Stomach smooth muscle (tissue), 2 donors: ENCODE measurements around the gene ASTL.
"Not testable (repeated sequence)": the region's sequence is repeated elsewhere in the genome, so short reads cannot be mapped to it uniquely, and the experiment has no call there.

Experiments
- H3K27ac ChIP-seq: one replicate; pipeline ENCODE4 v1.7.0; 2013; ENCODE audit warnings: mild to moderate bottlenecking, low read length, inconsistent platforms
- H3K27me3 ChIP-seq, 2 donors: one replicate each; pipeline ENCODE4 v1.7.0; 2013; ENCODE audit warnings: low read length in 2 of 2; ENCODE audit not compliant: insufficient read depth in 2 of 2, control insufficient read depth in 1 of 2
- H3K36me3 ChIP-seq, 2 donors: one replicate each; pipeline ENCODE4 v1.7.0; 2013; ENCODE audit warnings: low read length in 2 of 2; ENCODE audit not compliant: control insufficient read depth in 2 of 2, insufficient read depth in 2 of 2
- H3K4me1 ChIP-seq: one replicate; pipeline ENCODE4 v1.7.0; 2013; ENCODE audit warnings: low read length; ENCODE audit not compliant: control insufficient read depth, insufficient read depth
- H3K4me3 ChIP-seq, 2 donors: one replicate each; pipeline ENCODE4 v1.7.0; 2013; ENCODE audit warnings: low read length in 2 of 2
- H3K9ac ChIP-seq, 2 donors: one replicate each; pipeline ENCODE4 v1.7.0; 2013; ENCODE audit warnings: low read length in 2 of 2, mild to moderate bottlenecking in 1 of 2
- H3K9me3 ChIP-seq, 2 donors: one replicate each; pipeline ENCODE4 v1.7.0; 2013; ENCODE audit warnings: low read length in 2 of 2; ENCODE audit not compliant: control insufficient read depth in 2 of 2
- donor health status: healthy.
- donor health status: Pancreatic carcinoma.

The ASTL gene

GRCh38 chr2:96144481-96145035 lies 6.3 kb upstream of the ASTL start:
- H3K9ac ChIP-seq = no peak overlapping the region
- peaks cover 20% of the 10 kb centered on the region for H3K4me1 ChIP-seq
- H3K9me3 ChIP-seq = no peaks in the 10 kb centered on the region
- peak overlapping the region; percentile 32 to 76 for H3K4me3 ChIP-seq
- H3K27me3 ChIP-seq = no peaks in the 10 kb centered on the region
- H3K27ac ChIP-seq = no peak overlapping the region
- no peaks in the 10 kb centered on the region for H3K36me3 ChIP-seq

GRCh38 chr2:96143848-96144480 lies 5.7 kb upstream of the ASTL start:
- H3K4me3 ChIP-seq = peak overlapping the region; percentile 32 to 76
- H3K27ac ChIP-seq = no peak overlapping the region
- no peak overlapping the region for H3K9ac ChIP-seq
- no peaks in the 10 kb centered on the region for H3K9me3 ChIP-seq
- H3K27me3 ChIP-seq = no peaks in the 10 kb centered on the region
- H3K36me3 ChIP-seq = no peaks in the 10 kb centered on the region
- H3K4me1 ChIP-seq = peaks cover 20% of the 10 kb centered on the region

- no peak overlapping the region for H3K4me3 ChIP-seq
- H3K9ac ChIP-seq = no peak overlapping the region
- no peak overlapping the region for H3K27ac ChIP-seq
- peaks cover 17% of the 10 kb centered on the region for H3K4me1 ChIP-seq
- no peaks in the 10 kb centered on the region for H3K36me3 ChIP-seq
- no peaks in the 10 kb centered on the region for H3K27me3 ChIP-seq
- no peaks in the 10 kb centered on the region for H3K9me3 ChIP-seq
These were observed 5.0 kb upstream of the ASTL start for GRCh38 chr2:96143231-96143847.

- Histone ChIP-seq H3K36me3 (no peaks in the 10 kb centered on the region), H3K9ac (no peak overlapping the region), H3K4me1 (peaks cover 12% of the 10 kb centered on the region), H3K9me3 (no peaks in the 10 kb centered on the region), H3K27me3 (peaks cover 3 to 8% of the 10 kb centered on the region in 2 donors), H3K27ac (no peak overlapping the region), H3K4me3 (no peak overlapping the region)
These were observed 4.2 kb upstream of the ASTL start for GRCh38 chr2:96142217-96143113.

GRCh38 chr2:96141624-96141967 lies 3.3 kb upstream of the ASTL start:
- not testable (repeated sequence) for H3K9ac ChIP-seq, H3K27ac ChIP-seq, H3K9me3 ChIP-seq, H3K4me3 ChIP-seq, H3K36me3 ChIP-seq
- Histone ChIP-seq H3K27me3 (peaks cover 3 to 12% of the 10 kb centered on the region in 2 donors), H3K4me1 (peaks cover 12% of the 10 kb centered on the region)

- no peak overlapping the region for H3K4me3 ChIP-seq
- no peak overlapping the region for H3K9ac ChIP-seq
- no peaks in the 10 kb centered on the region for H3K9me3 ChIP-seq
- peaks cover 12% of the 10 kb centered on the region for H3K4me1 ChIP-seq
- no peaks in the 10 kb centered on the region for H3K36me3 ChIP-seq
- H3K27ac ChIP-seq = no peak overlapping the region
- peaks cover 3 to 16% of the 10 kb centered on the region in 2 donors for H3K27me3 ChIP-seq
These were observed 2.8 kb upstream of the ASTL start for GRCh38 chr2:96140941-96141623.

GRCh38 chr2:96139181-96139758 lies 968 bp upstream of the ASTL start:
- H3K27ac ChIP-seq = no peak overlapping the region
- no peaks in the 10 kb centered on the region for H3K9me3 ChIP-seq
- H3K4me1 ChIP-seq = peaks cover 2% of the 10 kb centered on the region
- no peaks in the 10 kb centered on the region for H3K36me3 ChIP-seq
- H3K27me3 ChIP-seq = peaks cover 5 to 20% of the 10 kb centered on the region in 2 donors
- no peak overlapping the region for H3K4me3 ChIP-seq
- H3K9ac ChIP-seq = no peak overlapping the region

GRCh38 chr2:96137321-96138178 lies 752 bp downstream of the ASTL start:
- Histone ChIP-seq H3K27me3 (peaks cover 8 to 20% of the 10 kb centered on the region in 2 donors), H3K4me3 (no peak overlapping the region), H3K9ac (no peak overlapping the region), H3K36me3 (no peaks in the 10 kb centered on the region), H3K4me1 (no peaks in the 10 kb centered on the region), H3K9me3 (no peaks in the 10 kb centered on the region), H3K27ac (no peak overlapping the region)

- Histone ChIP-seq H3K27ac (no peak overlapping the region), H3K36me3 (no peaks in the 10 kb centered on the region), H3K9me3 (no peaks in the 10 kb centered on the region), H3K4me3 (no peak overlapping the region), H3K9ac (no peak overlapping the region), H3K4me1 (no peaks in the 10 kb centered on the region), H3K27me3 (peaks cover 10 to 20% of the 10 kb centered on the region in 2 donors)
These were observed 2.1 kb downstream of the ASTL start for GRCh38 chr2:96136129-96136720.
